Ecto neural progenitor cell (in vitro differentiated cells): Measurements from ENCODE around the gene ATXN3L.

Experiments used
- DNase-seq: peaks from one replicate; pipeline ENCODE4 v3.0.0-alpha.2; 2018; ENCODE audit warnings: low spot score

Gene ATXN3L

GRCh38 chrX:13319953-13320352, at the start of gene ATXN3L:
Gene ATXN3L (minus strand): TSS chrX:13320053. CDS start chrX:13319934, 119 bp downstream.
- no peak for DNase-seq

DNA sequence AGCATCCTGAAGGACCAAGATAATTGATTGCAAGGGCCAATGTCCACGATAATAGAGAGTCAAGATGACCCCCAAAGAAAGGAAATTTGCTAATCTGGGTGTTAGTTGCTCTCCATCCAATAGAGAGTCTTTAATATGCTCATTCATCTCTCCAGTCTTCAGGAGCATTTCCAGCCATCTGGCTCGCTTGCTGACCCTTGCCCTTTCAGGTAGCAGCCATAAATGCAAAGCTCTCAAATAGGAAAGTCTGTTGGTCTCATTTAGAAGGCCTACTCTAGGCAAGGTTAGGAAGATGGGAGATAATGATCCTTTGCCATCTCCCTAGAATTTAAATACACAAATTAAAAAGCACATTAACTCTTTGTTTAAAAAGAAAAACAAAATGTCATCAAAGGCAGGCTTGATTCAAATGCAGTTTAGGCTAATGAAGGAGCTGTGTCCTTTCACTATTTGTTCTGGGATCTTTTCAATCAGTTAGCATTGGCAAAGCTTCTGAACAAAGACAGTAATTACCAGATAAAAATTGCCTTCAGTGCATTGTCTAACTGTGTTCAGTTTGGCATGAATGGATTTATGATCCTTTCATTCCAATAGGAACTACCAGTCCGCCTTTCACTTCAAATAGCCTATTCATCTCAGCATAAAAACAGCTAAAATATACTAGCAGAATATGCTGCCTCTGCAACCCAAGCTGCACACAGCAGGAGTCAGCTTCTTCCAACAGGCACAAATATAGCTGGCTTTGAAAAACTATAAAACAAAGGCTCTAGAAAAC, 49.6 kb upstream of the ATXN3L start:
- DNase-seq: no peak

DNA sequence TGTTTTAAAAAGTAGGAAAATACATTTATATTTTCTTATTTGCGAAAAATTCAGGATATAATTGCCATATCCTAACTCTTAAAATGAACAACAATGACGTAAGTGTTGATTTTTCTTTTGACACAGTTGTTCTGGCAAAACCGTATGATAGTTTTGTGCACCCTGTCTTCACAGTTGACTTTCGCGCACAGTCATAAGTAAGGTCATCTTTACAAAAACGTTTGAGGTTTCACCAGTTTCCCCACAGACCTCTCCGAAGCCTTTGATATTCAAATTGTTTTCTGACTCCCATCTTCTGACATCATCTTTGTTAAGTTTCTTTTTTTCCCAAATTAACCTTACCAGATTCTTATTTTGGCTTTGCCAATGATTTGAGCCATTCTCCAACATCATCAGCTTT, 48.1 kb upstream of the ATXN3L start:
- no peak for DNase-seq

GRCh38 chrX:13366698-13367097, 46.8 kb upstream of the ATXN3L start:
- no peak for DNase-seq

GRCh38 chrX:13365161-13365560, 45.3 kb upstream of the ATXN3L start:
- no peak for DNase-seq

GRCh38 chrX:13364230-13364857, 44.5 kb upstream of the ATXN3L start:
- no peak for DNase-seq

DNA sequence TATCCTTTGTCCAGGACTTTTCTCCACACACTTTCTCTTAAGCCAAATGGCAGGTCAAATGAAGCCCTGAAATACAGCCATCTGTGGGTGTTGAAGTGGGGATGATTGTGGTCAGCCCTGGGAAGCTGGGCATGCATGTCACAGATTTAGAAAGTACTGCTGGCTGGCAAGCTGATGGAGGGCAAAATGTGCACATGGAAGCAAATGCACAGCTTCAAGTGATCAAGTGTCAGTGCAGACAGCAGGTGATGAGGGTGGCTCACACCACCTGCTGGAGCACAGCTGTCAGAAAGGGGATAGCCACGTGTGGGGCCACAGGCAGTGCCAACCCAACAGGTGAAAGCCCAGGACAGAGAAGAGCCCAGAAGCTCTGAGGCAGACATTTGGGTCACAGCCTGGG, 40.3 kb upstream of the ATXN3L start:
- no peak for DNase-seq

DNA sequence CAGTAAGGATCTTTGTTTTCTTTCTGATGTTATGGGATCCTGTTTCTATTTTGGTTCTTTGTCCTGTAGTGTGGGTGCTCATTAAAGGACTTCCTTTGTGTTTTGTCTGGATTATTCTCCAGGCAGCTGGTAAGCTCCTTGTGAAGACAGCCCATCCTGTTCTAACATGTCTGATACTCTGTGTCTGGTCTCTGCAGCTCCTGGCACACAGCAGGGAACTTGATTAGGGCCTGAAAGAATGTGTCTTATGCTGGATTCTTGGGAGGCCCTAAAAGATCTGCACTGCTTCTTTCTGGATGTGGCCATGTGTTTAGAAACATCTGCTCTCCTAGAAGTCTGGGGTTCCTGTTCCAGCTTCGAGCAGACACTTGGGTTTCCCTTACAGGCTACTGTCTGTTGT, 38.1 kb upstream of the ATXN3L start:
- DNase-seq: peak; percentile 53

DNA sequence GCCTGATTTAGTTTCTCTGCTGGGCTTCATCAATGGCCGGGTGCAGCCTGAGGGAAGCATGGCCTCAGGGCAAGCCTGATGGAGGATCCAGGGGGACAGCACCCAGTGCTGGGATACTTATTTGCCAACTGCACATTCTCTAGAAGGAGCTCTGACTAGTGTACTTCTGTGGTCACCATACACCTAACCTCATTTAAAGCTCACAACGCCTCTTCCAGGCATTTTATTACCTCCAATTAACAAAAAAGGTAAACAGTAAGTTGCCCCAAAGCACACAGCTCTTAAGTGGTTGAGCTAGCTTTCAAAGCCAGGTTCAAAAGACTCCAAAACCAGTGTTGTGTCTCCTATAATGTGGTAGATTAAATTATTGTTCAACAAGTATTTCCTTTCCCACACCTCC, 26.8 kb upstream of the ATXN3L start:
- no peak for DNase-seq

DNA sequence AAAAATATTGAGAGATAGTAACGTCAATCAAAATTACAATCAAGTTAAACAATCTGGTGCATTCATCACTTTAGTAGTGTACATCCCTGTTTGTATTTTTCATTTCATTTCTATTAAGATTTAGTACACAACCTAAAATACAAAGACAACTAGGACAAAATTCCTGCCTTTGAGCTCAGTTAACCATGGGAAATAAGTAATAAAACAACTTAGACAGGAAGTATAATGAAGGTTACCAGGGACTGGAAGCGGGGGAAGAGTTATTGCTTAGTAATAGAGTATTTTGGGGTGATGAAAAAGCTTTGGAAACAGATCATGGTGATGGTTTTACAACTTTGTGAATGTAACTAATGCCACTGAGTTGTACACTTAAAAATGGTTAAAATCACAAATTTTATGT, 25.6 kb upstream of the ATXN3L start:
- DNase-seq: no peak

DNA sequence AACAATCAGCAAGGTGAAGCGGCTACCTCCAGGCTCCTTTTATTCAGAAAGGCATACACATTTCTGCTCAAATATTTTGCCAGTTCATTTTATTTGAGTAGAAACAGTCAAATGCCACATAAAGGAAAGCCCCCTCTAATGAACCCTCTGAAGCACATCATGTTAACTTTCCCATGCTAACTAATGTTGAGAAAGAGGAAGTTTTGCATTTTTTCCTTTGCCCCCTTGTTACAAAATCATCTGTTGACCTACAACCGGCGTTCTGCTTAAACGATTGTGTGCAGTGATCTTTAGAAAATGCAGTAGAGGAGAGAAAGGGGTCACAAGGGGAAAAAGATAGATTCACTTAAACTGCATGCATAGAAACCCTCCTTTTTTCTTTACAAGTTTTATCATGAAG, 25.2 kb upstream of the ATXN3L start:
- no peak for DNase-seq

GRCh38 chrX:13341491-13342101, 21.7 kb upstream of the ATXN3L start:
- DNase-seq: no peak

DNA sequence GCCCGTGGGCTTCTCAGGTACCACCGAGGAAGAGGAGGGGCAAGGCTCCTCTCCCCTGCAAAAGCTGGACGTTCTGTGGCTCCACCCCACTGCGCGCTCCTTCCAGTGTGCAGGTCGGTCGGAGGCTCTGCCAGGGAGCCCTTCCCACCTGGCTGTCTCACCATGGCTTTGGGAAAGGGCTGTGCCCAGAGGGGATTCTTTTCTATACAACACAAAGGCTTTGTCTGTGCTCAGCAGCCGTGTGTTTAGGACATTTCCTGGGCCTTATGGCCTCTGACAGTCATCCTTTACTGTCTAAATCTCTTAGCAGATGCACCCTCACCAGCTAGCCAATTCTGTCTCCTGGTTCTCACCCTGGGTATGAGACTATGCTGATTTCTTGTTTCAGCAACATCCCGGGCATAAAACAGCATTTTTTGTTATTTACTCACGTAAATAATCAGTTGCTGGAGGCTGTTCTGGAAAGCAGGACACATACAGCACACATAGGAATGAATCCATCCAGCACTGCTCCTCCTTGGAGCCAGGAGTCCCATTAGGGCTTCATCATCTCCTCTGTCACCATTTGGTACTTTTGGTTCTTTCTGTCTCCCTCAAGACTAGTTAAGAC, 20.4 kb upstream of the ATXN3L start:
- no peak for DNase-seq

- DNase-seq: no peak
These were observed 19.8 kb upstream of the ATXN3L start for GRCh38 chrX:13339607-13340006.

- DNase-seq: no peak
These were observed 19.2 kb upstream of the ATXN3L start for GRCh38 chrX:13338996-13339515.

GRCh38 chrX:13334491-13334890, 14.6 kb upstream of the ATXN3L start:
- no peak for DNase-seq

DNA sequence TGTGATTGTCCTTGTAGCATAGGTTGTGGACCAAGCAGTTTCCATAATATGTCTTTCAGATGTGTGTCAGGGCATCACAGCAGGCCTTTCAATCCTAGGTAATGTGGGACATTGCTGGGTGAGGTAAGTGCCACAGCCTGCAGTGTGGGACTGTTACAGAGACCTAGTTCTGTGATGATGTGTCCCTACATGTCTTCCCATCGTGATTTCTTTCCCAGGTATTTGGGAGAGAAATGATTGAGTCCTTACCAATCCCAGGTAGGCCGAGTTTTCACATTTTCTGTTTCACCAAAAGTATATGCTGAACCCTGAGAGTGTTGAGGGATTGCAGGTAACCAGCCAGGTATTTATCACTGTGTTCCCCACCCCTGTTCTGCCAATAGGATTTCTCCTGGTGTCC, 10.6 kb upstream of the ATXN3L start:
- DNase-seq: no peak

DNA sequence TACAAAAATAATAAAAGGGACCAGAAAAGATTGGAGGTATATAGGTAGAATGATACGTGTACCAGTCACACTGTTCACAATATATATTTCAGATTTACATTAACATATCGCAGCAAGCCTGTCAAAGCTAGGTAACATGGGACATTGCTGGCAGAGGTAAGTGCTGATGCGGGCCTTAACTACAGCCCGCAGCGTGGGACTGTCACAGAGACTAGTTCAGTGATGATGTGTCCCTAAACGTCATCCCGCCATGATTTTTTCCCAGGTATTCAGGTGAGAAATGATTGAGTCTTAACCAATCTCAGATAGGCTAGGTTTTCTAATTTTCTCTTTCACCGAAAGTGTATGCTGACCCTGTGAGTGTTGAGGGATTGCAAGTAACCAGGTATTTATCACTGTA, 7.8 kb upstream of the ATXN3L start:
- no peak for DNase-seq

- no peak for DNase-seq
These were observed 3.4 kb upstream of the ATXN3L start for GRCh38 chrX:13323241-13323640.

GRCh38 chrX:13317366-13317765, 2.5 kb downstream of the ATXN3L start:
- no peak for DNase-seq

DNA sequence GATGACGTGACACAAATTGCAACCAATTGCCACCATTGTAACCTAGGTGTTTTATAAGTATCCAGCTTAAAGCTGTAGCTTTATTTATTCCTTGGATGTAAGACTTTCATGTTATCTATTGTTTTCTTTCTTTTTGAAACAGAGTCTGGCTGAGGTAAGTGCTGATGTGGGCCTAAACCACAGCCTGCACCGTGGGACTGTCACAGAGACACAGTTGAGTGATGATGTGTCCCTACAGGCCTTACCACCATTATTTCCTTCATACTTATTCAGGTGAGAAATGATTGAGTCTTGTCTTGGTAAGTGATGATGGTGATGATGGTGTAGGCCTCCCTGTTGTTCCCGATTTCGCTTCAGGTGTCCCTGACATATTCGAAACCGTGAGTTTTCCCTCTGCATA, 8.3 kb downstream of the ATXN3L start:
- no peak for DNase-seq

- DNase-seq: no peak
These were observed 10.2 kb downstream of the ATXN3L start for GRCh38 chrX:13309631-13310030.

DNA sequence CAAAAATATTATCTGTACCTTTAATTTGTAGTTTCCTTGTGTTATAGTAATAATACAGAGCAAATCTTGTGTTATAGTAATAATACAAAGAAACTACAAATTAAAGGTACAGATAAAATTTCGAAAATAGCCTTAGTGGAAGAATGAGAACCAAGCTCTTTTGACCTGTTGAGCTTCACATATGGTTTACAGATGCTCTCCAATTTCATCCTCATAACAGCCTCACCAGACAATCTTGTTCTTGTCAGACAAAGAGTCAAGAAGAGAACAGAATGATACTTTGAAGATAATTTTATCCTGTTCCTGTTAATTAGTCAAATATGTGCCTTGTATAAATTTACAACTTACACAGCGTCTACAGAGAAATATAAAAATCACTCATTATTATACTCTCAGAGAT, 12.8 kb downstream of the ATXN3L start:
- DNase-seq: no peak
